DLD1 (cell line): ENCODE measurements around the gene ZNF710.

Source experiments
- in situ Hi-C: cut with HindIII; loops from 2 replicates; pipeline ENCODE4 v1.10.0; 2017; ENCODE audit warnings: low sequenced_read_pairs

Gene ZNF710

DNA sequence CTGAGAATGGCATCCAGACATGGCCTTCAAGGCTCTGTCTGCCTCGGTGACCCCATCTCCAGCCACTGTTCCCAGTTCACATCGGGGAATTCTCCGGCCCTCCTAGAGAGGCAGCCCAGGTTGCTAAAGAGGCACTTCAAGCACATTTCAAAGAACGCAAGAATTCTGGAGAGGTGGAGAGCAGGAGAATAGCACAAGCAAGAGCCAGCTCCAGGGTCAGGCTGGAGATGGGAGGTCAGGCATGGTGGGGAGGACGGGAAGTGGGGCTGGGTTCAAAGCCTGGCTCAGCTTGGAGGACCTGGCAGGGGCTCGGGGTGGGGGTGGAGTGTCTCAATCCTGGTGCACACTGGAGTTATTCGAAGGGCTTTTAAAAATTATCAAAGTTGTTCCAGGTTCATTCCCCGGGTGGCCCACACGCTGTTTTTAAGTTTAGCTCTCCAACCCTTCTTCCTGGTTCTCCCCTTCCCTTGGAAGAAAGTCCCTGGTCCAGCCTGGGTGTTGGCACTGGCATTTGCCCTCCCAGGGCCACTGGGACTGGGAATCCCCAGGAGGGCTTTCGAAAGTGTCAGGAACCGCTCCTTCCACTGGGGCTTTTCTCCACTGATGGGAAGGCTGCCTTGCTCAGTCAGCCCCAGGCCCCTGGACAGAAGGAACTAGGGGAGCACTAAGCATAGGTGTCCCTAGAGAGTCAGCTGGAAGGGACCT is 35.8 kb downstream of the ZNF710 start:
- in situ Hi-C loops, result no loop called here

DNA sequence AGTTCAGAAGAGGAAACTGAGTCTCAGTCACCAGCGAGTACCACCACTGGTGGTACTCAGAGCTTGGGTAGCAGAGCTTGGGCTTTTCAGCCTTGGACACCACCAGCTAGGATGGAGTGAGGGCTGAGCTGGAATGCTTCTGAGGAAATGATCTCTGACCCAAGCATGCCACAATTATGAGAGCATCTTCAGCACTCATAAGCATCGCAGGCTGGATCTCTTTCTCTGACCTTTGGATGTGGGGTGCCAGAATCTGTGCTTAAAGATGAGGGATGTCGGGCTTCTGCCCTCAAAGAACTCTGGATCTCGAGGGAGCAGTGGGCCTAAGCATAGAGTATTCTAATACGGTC is 36.4 kb downstream of the ZNF710 start:
- in situ Hi-C loops, result no loop called here

DNA sequence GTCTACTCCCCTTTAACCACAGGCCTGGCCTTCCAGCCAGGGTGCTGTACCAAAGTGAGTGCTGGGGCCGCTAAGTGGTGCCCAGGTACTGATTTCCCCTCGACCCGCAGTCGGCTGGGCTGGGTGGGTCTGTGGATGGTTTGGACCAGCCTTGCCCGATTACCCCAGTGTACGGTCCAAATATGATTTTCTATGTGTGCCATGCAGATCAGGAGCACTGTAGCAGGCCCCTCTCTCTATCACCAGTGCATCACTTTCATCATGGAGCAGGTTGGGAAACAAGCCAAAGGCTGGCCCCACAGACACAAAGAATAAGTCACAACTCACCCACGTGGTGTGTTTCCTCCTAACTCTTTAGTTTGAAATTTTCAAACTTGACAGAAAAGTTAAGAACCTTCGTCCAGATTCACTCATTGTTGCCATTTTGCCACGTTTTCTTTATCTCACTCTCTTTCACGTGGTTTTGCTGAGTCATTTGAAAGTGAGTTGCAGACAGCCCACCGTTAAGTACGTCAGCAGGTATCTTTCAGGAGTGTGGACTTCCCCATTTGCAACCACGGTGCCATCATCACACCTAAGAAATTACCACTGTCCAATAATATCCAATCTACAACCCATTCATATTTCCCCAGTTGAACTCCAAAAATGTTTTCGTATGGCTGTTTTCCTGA is 37.0 kb downstream of the ZNF710 start:
- in situ Hi-C loops, result no loop called here

DNA sequence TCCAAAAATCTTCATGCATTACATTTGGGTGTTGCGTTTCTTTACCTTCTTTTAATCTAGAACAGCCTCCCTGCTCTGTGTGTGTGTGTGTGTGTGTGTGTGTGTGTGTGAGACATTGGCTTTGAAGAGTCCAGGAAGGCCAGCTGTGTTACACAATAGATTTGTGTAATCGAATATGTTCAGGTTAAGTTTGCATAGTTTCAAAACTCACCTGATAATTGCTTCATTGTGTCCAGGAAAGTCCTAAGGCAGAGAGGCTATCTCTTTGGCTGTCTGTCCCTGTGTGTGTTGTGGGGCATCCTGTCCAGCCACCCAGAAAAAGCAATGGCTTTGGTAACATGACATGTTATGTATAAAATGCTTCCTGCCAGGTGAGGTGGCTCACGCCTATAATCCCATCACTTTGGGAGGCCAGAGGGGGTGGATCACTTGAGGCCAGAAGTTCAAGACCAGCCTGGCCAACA is 37.5 kb downstream of the ZNF710 start:
- in situ Hi-C loops, result no loop called here

DNA sequence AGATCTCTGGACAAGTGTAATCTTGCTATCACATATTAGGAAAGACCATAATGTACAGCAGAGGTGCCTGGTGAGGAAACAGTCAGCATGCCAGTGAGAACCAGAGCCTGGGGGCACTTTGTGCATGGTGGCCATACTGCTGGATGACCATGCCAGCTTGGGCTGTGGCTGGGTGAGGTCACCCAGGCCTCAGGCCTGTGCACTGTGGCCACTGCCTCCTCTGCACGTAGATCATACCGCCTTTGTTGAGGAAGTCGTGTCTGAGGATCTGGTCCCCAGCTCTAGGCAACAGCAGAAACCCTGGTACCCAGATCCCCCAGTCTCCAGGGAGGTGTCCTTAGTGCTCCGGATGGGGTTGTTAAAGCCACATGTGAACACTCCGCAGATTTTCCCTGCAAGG is 38.9 kb downstream of the ZNF710 start:
- in situ Hi-C loops, result no loop called here

DNA sequence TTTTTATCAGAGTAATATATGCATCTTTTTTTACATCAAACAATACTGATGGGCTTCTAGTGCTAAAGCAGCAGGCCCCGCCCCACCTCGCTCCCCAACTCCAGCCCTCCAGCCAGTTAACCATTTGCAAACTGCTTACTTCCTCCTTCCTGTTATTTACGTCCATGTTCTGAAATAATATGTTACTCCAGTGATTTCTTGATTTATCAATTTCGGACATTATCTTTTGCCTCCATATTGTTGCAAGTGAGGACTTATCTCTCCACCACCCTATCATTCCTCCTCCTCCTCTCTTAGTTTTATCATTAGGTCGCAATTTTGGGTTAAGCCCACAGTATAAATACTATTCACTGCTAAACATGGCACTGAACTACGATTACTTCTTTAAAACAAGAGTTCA is 39.5 kb downstream of the ZNF710 start:
- in situ Hi-C loops, result no loop called here

DNA sequence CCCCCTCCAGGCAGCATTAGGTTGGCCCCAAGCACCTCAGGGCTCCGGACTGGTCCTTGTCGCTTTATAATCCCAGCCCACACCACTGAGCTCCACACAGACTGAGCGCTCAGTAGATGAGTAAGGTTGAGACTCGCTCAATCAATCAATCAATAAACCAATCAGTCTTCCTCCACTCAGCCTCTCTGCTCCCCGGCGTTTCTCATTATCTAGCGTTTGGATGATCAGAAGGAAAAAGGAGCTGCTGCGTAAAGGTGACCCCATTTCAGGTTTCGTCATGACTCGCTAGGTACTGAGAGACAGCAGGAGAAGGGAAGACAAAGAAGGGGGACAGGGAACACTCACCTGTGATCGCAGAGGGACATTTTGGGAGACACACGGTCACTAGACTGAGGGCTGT is 41.2 kb downstream of the ZNF710 start:
- in situ Hi-C loops, result no loop called here

DNA sequence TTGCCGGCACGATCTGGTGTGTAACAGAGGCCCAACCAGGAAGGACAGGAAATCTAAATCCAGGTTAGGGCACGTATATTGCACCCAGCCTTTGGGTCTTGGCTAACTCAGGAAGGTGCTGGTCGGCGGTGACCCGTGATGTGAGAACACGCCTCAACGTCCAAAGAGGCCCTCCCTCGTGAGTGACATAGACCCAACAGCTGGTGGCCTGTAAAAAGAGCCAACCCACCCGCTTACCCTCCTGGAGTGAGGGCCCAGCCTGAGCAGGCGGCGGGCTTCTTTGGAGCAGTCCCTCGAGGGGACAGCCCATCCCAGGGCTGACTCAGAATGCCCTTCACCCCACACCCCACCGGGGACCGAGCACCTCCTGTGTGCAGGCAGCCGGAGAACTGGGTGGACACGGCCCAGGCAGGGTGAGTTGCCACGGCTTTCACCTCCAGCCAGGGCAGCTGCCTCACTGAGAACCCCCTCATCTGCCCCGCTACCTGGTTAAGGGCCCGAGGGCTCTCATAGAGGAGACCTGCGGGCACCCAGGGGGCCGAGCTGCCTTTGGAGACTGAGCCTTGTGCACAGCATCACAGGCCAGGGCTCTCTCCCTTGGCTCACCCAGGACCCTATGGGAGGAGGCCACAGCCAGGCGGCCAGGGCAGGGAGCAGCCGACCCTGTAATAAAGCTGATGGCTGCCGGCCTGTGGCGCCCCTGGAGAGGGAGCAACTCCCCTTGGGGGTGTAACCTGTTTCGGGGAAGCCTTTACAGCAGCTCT is 41.8 kb downstream of the ZNF710 start:
- in situ Hi-C loops, result no loop called here

DNA sequence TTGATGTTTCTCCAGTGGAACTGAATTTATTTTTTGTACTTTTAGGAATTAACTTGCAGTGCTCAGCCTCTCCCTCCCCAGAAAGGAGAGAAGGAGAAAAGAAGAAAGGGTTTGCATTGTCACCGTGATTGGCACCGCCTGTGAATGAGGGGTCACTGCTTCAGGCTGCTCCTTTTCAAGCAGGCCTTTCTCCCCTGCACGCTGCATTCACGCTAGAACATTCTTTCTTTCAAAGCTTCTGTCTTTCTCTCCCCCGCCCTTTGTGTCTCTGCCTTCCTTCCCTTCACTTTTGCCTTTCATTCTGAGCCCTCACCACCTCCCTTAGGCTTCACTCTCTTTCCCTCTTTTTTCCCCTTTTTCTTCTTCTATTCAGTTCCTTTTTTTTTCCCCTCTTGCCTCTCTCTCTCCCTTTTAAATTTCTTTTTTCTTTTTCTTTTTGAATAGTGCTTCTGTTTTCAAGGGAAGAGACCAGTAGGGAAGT is 42.4 kb downstream of the ZNF710 start:
- in situ Hi-C loops, result no loop called here

DNA sequence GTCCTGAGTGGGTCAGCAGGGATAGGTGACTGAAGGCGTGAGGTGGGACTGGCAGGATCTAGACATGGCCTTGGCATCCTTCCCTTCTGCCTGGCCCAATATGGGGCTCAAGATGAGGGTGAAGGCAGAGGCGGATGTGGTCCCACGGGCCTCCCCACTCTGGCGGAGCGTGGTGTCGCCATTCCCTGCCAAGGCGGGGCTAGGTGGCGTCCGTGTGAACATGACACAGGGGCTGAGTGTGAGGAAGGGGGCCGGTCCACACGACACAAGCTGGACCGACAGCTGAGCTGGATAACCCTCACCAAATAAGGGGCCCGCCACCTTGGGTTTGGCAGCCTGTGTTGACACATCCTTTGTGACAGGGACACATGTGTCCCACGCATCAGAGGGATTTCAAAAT is 43.1 kb downstream of the ZNF710 start:
- in situ Hi-C loops, result no loop called here

DNA sequence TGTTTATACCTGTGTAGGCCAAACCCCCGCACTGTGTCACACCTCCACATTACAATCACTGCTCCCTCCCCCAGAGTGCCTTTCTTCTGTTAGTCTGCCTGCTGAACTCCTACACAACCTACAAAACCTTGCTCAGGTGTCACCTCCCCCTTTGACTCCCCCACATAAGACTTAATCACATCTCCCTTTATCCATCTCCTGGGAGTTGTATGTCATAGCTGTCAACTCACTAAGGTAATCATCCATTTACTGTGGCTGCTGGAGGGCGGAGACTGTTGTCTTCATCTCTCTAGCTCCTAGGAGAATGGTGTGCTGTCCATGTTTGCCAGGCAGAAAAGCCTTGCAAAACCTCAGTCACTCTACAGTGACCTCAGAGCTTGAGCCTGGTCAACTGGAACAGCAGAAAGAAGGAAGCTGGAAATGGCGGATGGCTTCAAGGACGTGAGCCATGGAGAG is 43.8 kb downstream of the ZNF710 start:
- in situ Hi-C loops, result no loop called here

DNA sequence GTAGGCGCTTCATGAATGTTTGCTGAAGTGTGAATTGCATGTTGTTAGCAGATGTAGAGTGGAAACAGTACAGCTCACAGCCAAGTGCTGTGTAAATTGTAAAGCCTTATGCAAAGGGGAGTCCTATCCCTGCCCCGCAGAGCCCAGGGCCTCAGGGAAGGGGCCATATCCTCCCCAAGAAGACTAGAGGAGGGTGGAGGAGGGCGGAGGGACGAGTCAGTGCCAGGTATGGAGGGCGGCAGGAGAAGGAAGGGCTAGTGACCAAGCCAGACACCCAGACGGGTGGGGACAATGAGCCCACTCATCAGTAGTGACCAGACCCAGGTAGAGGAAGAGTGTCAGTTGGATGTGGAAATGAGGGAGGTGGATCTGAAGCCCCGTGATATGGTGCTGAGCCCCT is 45.2 kb downstream of the ZNF710 start:
- in situ Hi-C loops, result no loop called here

DNA sequence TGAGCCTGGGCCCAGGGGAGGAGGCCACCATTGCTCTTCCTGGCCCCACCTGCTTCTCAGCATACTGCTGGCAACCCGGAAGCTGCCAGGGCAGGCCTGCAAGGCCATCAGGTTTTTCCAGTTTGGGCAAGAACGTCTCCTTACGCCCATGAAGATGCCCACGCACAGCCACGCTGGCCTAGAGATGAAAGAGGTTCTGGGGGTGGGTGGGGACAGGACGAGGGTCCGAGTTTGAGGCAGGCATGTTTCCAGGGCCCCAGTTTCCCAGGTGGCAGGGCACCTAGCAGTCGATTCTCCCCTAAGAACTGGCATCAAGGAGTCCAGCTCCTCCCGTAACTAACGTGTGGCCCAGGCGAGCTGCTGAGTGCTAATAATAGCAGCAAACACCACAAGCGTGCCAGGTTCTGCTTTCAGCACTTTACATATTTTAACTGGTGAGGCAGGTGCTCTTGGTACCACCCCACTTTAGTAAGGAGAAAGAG is 45.8 kb downstream of the ZNF710 start:
- in situ Hi-C loops, result no loop called here

DNA sequence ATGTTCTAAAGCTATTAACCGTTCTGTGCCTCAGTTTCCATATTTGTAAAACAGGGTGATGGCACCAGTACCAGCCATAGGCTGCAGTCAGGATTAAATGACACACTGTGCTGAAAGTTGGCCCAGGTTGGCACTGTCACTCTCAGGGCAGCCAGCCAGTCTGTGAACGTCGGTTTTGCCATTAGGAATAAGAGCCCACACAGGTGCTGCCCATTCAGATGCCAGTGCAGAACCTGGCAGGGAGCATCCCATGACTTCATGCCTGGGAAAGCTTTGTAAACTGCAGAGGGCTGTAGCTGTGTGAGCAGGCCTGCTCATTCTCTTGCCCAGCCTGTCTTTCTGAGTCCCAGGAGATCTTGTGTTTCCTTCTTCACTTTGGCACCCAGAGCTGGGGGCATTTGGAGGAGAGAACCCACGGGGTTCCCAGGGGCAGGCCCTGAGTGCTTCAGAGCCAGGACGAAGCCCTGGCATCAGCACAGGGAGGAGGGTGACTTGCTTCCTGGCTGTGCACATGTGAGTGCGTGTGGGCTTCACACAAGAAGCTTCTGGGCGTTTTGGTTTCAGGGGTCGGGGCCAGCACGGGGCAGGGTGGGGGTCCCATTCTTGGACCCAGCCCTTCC is 46.9 kb downstream of the ZNF710 start:
- in situ Hi-C loops, result no loop called here

DNA sequence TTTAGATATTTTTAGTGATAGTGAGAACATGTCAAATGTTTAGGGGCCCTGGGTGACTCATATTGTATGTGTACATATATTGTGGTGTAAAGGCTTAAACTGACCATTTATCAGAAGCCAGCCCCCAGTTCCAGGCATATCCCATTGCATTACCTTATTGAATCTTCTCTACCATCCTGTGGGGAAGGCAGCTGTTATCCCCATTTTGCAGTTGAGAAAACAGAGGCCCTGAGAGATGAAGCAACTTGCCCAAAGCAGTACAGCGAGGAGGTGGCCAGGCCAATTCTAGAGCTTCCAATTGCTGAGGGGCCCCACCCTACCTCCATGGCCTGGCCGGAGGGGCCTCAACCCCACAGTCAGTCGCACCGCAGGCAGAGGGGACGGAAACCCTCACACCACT is 47.9 kb downstream of the ZNF710 start:
- in situ Hi-C loops, result no loop called here

DNA sequence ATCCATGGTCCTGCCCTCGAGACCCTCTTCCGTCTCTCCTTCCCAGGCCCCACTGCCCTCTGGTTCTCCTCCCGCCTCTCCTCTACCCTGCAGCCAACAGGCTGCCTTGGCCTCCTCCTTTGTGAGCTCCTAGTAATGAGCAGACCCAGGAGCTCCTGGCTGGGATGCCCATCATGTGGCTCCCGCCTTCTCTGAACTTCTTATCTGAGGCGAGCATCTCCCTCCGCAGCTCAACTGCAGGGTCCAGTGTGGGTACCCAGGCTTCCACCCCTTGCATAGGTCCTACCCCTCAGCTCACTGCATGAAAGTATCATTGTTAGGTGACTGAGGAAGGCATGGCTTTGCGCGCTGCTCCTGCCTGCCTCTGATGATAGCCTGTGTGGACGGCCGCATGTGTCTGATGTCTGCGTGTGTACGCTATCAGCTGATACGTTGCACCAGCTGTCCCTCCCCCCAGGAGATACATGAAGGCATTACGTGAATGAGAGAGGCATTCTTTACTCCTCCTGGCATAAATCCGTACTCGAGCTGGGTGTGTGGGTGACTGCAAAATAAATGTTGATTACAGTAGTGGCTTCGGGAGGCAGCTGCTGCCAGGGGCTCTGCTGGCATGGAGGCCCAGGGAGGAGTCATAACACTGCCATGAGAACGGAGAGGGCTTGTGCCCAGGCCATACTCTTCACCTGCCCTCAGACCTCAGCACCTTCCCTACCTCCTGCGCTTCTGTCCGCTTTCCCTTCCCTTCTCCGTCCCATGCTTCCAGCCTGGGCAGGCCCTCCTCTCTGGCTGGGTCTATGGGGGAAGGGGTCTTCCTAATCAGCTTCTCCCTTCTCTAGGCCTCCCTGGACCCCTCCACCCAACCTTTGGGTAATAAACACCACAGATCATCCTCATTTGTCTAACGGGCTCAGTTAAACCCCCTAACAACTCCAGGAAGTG is 48.8 kb downstream of the ZNF710 start:
- in situ Hi-C loops, result no loop called here

DNA sequence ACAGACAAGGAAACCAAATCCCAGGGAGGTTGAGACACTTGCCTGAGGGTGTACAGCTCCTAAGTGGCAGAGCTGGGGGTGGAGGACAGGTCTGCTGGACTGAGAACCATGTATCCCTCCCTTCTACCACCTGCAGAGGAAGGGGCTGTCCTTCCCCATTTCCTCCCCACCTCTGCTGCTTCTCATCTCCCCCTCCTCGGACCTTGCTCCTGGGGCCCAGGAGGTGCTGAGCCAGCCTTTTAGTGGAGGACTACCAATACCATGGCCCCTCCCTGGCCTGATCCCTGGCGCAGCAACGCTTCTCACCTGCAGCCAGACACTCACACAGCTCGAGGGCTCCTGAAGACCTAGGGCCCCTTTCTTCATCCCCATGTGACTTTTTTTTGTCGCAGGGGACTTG is 50.8 kb downstream of the ZNF710 start:
- in situ Hi-C loops, result no loop called here

DNA sequence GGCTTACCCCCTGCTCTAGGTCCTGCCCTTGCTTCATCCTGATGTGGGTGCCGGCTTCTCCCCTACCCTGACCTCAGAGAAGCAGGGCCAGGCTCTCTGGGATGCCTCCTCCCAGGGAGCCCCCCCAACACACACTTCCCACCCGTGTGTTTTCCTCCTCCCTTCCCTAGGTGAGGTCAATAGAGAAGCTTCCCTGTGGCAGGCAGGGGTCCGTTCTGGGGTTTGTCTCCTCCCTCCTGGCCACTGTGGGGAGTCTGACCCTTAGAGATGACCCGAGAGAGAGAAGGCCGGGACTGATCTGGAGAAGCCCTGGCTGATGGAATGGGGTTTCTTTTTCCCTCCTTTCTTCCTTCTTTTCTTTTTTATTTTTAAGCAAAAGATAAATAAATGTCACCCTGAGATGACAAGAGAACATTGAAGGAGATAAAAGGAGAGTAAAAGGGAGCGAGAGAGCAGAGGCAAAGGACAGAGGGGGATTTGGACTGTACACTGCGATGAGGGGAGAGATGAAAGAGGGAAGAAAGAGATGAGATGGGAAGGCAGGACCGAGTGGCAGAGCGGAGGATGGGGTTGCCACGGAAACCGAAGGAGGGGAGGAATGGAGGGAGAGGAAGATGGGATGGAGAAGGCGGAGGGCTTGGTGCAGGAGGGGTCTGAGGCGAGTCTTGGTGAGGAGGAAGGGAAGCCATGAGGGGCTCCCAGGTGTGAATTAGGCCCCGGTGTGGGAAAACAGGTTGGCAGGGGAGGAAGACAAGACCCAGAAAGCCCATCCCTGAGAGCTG is 52.8 kb downstream of the ZNF710 start:
- in situ Hi-C loops, result no loop called here

DNA sequence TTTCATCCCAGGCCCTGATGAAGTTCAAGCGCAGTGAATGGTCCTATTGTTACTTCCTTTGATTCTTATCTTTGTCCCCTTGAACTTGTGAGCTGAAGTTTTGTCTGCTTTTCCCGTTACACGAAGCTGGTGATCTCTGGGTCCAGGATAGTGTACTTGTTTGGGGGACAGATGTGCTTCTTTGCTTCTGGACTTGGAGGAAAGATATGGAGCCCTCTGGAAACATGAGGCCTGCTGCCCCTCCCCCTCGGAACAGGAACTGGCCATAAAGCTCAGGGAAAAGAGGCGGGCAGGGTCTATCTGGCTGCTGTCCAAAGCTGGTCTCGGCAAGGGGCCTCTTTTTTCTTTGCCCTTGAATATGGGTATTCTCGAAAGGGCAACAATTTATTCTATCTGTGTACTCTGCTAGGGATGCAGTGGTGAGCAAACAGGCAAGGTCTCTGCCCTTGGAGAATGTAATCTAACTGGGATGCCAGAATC is 53.5 kb downstream of the ZNF710 start:
- in situ Hi-C loops, result no loop called here
